HG03025 (cell line): ENCODE results near the gene NAPG.
"Not testable (repeated sequence)": the region's sequence is repeated elsewhere in the genome, so short reads cannot be mapped to it uniquely, and the experiment has no call there.

Experiments
- ATAC-seq: cut with Tn5 transposase; IDR thresholded peaks from one replicate; pipeline ENCODE4 v1.9.1; 2021; ENCODE audit warnings: mild to moderate bottlenecking, moderate library complexity; ENCODE audit not compliant: unreplicated experiment, low FRiP score

NAPG gene

GRCh38 chr18:10525697-10526560 is at the start of gene NAPG:
Gene NAPG (plus strand): TSS chr18:10526027. CDS start chr18:10526103, 76 bp downstream.
- peak; percentile 62 for ATAC-seq

GRCh38 chr18:10476338-10476791 is 49.5 kb upstream of the NAPG start:
- ATAC-seq, result no peak

DNA sequence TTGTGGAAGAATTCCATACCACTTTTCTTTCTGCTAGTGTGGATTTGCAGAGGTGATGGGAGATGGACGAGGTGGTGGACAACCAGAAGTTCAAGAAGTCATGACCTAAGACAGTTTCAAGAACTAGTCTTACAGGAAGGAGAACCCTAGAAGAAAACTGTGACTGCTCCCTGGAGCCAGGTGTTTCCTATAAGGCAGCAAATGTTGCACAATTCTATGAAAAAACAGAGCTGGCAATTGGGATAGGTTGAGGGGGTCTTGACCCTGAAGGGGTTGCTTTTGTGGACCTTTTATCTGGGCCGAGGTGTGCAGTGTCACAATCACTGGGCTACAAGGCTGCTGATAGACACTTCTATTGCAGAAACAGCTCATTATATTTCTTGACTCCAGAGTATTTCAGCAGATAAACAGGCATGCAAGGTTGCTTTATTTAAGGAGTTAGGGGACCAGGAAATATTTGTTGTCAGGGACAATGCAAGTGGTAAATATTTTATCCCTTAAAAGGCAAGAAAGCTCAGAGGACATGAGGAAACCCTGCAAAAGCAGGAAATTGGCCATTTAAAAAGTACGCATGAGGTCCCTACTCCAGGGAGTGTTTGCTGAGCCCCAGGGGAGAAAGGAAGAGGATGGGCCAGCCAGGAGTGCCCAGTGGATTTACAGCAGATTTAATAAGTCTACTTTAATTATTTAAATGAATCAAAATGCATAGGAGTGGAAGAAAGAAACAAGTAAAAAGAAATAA is 48.5 kb upstream of the NAPG start:
- ATAC-seq, result no peak

DNA sequence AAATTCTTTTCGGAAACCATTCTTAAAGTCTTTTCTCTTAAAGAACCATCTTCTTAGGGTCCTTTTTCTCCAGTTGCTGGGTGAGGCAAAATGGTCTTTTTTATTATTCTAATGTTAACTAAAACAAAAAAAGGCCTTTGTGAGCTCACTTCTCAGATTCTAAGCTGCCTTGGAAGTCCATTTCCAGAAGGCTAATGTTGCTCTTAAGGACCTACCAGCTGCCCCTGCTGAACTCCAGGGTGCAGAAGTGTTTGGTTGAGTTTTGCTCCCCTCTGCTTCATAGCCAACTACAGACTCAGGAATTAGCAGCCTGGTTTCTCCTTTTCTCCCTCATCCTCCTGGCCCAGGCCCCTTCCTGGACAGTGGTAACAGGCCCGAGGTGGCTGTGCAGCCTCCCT is 48.0 kb upstream of the NAPG start:
- no peak for ATAC-seq

- ATAC-seq, result no peak
These were observed 44.0 kb upstream of the NAPG start for GRCh38 chr18:10481831-10482230.

DNA sequence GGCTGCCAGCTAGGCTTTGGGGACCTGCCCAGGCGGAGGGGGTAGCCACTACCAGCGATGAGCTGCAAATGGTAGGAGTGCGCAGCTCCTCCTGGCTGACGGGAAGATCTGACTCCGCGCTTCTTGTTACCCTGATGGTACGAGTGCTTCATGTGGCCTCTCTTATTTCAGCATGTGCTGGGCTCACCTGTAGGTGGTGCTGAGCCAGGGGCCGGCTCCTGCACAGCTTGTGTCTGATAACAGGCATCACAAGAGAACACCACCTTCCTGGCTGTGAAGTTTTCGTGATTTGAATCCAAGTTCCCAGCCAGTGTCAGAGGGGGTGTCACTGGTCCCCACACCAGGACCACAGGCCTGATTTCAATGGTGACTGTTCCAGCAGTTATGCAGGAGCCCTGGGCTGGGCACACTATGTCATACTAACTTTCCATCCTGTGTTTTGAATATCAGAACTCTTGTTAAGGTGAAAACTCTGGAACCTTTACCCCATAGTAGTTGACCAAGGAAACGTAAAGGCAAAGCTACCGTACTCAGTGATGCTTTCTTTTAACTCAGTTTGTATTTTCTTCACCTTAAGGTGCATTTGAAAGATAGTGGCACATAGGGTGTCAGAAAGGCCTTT is 43.4 kb upstream of the NAPG start:
- ATAC-seq, result no peak

DNA sequence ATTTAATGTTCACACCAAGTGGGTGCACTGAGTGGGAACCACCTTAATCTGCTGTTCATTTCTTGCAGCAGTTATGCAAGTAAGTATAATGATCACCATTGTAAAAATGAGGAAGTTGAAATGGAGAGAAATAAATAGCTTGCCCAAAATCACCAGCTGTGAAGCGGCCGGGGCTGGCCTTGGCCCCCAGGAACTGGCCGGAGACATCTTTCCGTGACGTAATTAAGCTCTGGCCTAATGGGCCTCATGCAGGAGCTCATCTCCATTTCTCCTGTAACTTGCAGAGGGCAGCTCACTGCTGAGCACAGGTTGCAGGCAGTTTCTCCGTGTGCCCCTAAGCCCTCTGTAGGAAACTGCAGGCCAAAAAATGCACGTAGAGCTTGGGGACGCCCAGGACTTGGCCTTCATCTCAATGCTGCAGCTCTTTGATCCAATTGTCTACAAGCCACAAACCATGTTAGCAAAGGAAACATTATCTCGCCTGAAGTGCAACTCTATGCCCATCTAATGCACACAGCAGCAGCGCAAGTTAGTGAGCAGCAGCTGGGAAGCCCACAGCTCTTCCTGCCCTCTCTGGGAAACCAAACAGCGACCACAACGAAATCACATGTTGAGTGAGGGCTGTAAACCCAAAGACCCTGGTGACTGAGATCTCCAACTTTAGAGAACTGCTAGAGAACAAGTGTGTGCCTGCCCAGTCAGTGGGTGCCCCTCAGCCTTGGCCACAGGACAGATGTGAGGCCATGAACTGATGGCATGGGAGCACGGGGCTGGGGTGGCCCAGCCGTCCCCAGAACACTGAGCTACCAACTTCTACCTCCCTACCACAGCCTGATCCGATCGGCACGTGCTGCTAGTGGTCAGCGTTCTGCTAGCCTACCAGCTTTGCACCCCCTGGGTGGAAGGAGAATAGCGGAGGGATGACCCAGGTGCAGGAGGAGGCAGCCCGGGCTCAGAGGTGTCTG is 42.6 kb upstream of the NAPG start:
- ATAC-seq, result no peak

GRCh38 chr18:10485475-10485874 is 40.4 kb upstream of the NAPG start:
- ATAC-seq, result no peak

GRCh38 chr18:10486362-10486761 is 39.5 kb upstream of the NAPG start:
- no peak for ATAC-seq

- ATAC-seq, result no peak
These were observed 38.7 kb upstream of the NAPG start for GRCh38 chr18:10487154-10487553.

DNA sequence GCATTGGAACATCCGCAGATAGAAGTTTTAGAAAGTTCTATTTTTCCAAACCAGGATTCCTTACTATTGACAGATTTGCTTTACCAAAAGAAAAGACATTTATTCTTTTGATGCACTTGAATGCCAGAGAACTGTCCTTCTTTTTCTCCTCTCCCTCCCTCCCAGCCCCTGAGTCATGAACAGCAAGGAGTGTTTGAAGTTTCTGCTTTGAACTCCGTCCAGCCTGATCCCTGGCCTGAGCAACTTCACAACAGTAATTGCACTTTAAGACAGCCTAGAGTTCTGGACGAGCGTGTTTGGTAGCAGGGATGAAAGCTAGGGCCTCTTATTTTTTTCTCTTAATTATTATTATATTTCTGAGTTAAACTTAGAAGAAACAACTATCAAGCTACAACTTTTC is 37.8 kb upstream of the NAPG start:
- no peak for ATAC-seq

- ATAC-seq, result peak; percentile 79
These were observed 35.2 kb upstream of the NAPG start for GRCh38 chr18:10490401-10491165.

DNA sequence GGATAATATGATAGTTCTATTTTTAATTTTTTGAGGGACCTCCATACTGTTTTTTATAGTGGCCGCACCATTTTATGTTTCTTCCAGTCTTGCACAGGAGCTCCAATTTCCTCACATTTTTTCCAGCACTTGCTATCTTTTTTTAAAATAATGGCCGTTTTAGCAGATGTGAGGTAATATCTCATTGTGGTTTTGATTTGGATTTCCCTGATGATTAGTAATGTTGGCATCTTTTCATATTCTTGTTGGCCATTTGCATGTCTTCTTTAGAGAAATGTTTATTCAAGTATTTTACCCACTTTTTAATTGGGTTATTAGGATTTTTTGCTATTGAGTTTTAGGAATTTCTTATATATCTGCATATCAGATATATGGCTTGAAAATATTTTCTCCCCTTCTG is 29.9 kb upstream of the NAPG start:
- no peak for ATAC-seq

- no peak for ATAC-seq
These were observed 28.5 kb upstream of the NAPG start for GRCh38 chr18:10497206-10497749.

DNA sequence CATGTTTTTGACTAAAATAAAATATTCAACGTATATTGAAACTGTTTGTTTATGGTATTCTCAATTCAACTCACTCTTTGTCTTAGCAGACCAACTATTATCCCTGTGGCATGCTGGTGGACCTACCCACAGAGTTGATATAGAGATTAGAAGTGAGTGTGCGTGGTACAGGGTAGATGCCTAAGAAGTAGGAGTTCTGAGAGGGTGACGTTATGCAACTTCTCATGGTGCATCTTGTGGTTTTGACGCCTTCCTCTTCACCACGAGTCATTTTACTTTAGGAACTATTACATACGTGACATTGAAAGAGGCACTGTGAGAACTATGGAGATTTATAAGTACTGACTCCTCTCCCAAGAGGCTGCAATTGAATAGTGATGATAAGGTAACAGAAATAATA is 26.6 kb upstream of the NAPG start:
- ATAC-seq, result no peak

- no peak for ATAC-seq
These were observed 25.8 kb upstream of the NAPG start for GRCh38 chr18:10500038-10500437.

DNA sequence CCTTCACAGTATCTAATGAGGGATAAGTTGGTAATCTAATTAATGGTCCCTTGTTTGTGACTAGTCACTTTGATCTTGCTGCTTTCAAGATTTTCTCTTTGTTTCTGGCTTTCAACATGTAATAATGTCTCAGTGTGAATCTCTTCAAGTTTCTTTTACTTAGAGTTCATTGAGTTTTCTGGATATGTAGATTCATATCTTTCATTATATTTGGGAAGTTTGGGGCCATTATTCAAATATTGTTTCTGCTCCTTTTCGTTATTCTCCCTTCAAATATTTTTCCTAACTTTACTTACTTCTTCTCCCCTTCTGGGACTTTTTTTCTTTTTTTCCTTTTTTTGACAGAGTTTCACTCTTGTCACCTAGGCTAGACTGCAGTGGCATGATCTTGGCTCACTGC is 21.1 kb upstream of the NAPG start:
- no peak for ATAC-seq

DNA sequence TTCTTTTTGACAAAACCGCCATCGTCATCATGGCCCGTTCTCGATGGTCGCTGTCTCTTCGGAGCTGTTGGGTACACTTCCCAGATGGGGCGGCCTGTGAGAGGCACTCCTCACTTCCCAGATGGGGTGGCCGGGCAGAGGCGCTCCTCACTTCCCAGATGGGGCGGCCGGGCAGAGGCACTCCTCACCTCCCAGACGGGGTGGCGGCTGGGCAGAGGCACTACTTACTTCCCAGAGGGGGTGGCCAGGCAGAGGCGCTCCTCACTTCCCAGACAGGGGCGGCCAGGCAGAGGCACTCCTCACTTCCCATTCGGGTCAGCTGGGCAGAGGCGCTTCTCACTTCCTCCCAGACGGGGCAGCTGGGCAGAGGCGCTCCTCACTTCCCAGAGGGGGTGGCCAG is 19.9 kb upstream of the NAPG start:
- not testable (repeated sequence) for ATAC-seq

DNA sequence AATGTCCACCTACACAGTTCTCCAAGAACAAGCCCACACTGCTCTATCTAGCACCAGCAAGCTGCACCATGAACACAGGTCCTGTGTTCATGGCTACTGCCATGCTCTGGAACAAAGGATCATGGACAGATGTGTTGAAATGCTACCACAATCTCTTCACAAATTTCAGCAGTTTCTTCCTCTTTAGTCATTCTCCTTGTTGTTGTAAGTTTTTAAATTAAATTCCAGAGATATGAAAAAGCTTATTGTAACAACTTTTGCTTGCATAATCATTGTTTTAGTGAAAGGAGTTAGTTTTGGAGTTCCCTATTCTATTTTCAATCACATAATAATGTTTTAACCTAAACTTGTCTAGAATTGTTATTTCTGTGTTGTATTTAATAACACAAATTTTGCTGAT is 17.2 kb upstream of the NAPG start:
- ATAC-seq, result no peak
